GM06990 (cell line): ENCODE data around the gene CSNK2B.

ENCODE experiments used
- DNase-seq: peaks from one replicate; pipeline ENCODE4 v3.0.0-alpha.2; 2011; ENCODE audit not compliant: insufficient read length; ENCODE audit errors: extremely low read depth
- H3K27me3 ChIP-seq: replicated peaks from 2 replicates; pipeline ENCODE4 v1.6.0; 2011; ENCODE audit warnings: low read length; ENCODE audit not compliant: control insufficient read depth, insufficient read depth
- H3K36me3 ChIP-seq: 2 replicates; pipeline ENCODE4 v1.5.1; 2011; ENCODE audit warnings: low read length; ENCODE audit not compliant: control insufficient read depth, insufficient read depth
- H3K4me3 ChIP-seq: replicated peaks from 2 replicates; pipeline ENCODE4 v1.5.1; 2011; ENCODE audit warnings: low read depth, mild to moderate bottlenecking, control low read depth, low read length
- CTCF ChIP-seq: IDR thresholded peaks from 2 replicates; pipeline ENCODE4 v1.5.1; 2011; ENCODE audit warnings: low read length, control low read depth, mild to moderate bottlenecking, inconsistent platforms; ENCODE audit not compliant: insufficient read depth, poor library complexity, severe bottlenecking

CSNK2B gene

GRCh38 chr6:31640612-31641011 is 25.3 kb upstream of the CSNK2B start:
- H3K4me3 ChIP-seq = no peak overlapping the region
- no peak for DNase-seq
- no peak for TF ChIP-seq CTCF
- no peaks in the 10 kb centered on the region for H3K27me3 ChIP-seq
- peaks cover 63% of the 10 kb centered on the region for H3K36me3 ChIP-seq

GRCh38 chr6:31641370-31641769 is 24.5 kb upstream of the CSNK2B start:
- H3K27me3 ChIP-seq = no peaks in the 10 kb centered on the region
- no peak for DNase-seq
- no peak overlapping the region for H3K4me3 ChIP-seq
- H3K36me3 ChIP-seq = peaks cover 61% of the 10 kb centered on the region
- TF ChIP-seq CTCF = no peak

- H3K27me3 ChIP-seq = no peaks in the 10 kb centered on the region
- peaks cover 56% of the 10 kb centered on the region for H3K36me3 ChIP-seq
- no peak for DNase-seq
- TF ChIP-seq CTCF = no peak
- H3K4me3 ChIP-seq = no peak overlapping the region
Measured at GRCh38 chr6:31642798-31643570, 22.9 kb upstream of the CSNK2B start.

GRCh38 chr6:31643818-31644454 is 21.9 kb upstream of the CSNK2B start:
- no peak for DNase-seq
- Histone ChIP-seq H3K4me3 (no peak overlapping the region), H3K27me3 (no peaks in the 10 kb centered on the region), H3K36me3 (peaks cover 58% of the 10 kb centered on the region)
- no peak for TF ChIP-seq CTCF

GRCh38 chr6:31645325-31645724 is 20.6 kb upstream of the CSNK2B start:
- no peak for DNase-seq
- TF ChIP-seq CTCF = no peak
- peaks cover 53% of the 10 kb centered on the region for H3K36me3 ChIP-seq

More at GRCh38 chr6:31645325-31645724, 20.6 kb upstream of the CSNK2B start:
- Histone ChIP-seq H3K4me3 (no peak overlapping the region), H3K27me3 (no peaks in the 10 kb centered on the region)
